Stomach (tissue), 4 donors: ENCODE data around the gene MPG.

ENCODE experiments used
- CTCF ChIP-seq, 7 experiments: fragments of 450-650 bp in 4 of 7; fragments of 200-600 bp in 3 of 7; sonication (generic) in 3 of 7; IDR thresholded peaks; one replicate each; pipeline ENCODE4 v1.5.1; 2016 to 2019; ENCODE audit warnings: antibody characterized with exemption in 7 of 7, control low read depth in 2 of 7, mild to moderate bottlenecking in 1 of 7
- EP300 ChIP-seq: sonication (generic); formaldehyde crosslinking; IDR thresholded peaks from one replicate; pipeline ENCODE4 v1.6.1; 2017; ENCODE audit warnings: antibody characterized with exemption

- TF ChIP-seq EP300 (no peak), CTCF (IDR thresholded peaks at IDR 0.05) (no peak)
Measured at GRCh38 chr16:133716-134115, 55.7 kb downstream of the MPG start.
